ENCODE data around the gene MGAT4B. TPM values are rescaled to one million over a fixed set of nuclear protein-coding genes. Genes with fewer than 3 reads are reported as not detected.
"Not testable (repeated sequence)": the region's sequence is repeated elsewhere in the genome, so short reads cannot be mapped to it uniquely, and the experiment has no call there.

Gene MGAT4B
- total RNA-seq: 93.3 TPM
- long read RNA-seq, transcript MGAT4B-201 (15 exons, 2,446 nt): major isoform, 205 of 252 reads
- long read RNA-seq, transcript MGAT4B-202 (14 exons, 3,027 nt): minor isoform, 6 of 252 reads
- long read RNA-seq, partial matches to known transcripts: 14 of 252 reads
- long read RNA-seq, other reads (novel, unspliced or antisense): 27 of 252 reads

GRCh38 chr5:179806250-179807048, at the start of gene MGAT4B:
TSS of gene MGAT4B (minus strand) at chr5:179806866. CDS start at chr5:179806583, 283 bp downstream.
- ATAC-seq (ENCODE audit: poor library complexity): peak; percentile 90
- intact Hi-C loops (cut with DNase I): loop anchor here (10.0 kb wide), 1 partner anchor 98 kb away; the partner anchor contains the start of gene TBC1D9B
- peak; percentile 87 for DNase-seq

- ATAC-seq (ENCODE audit: poor library complexity) (no peak), DNase-seq (no peak)
- intact Hi-C loops (cut with DNase I): no loop called here
Observed at GRCh38 chr5:179854356-179854755, 47.7 kb upstream of the MGAT4B start.

- intact Hi-C loops (cut with DNase I): no loop called here
- no peak for ATAC-seq (ENCODE audit: poor library complexity)
- DNase-seq: no peak
Observed at GRCh38 chr5:179852993-179853547, 46.4 kb upstream of the MGAT4B start.

GRCh38 chr5:179841621-179842020, 35.0 kb upstream of the MGAT4B start:
- ATAC-seq (ENCODE audit: poor library complexity) (no peak), DNase-seq (no peak)
- intact Hi-C loops (cut with DNase I): no loop called here

GRCh38 chr5:179840766-179841165, 34.1 kb upstream of the MGAT4B start:
- ATAC-seq (ENCODE audit: poor library complexity) (no peak), DNase-seq (no peak)
- intact Hi-C loops (cut with DNase I): no loop called here

- intact Hi-C loops (cut with DNase I): no loop called here
- ATAC-seq (ENCODE audit: poor library complexity): no peak
- DNase-seq: no peak
Observed at GRCh38 chr5:179840321-179840720, 33.7 kb upstream of the MGAT4B start.

GRCh38 chr5:179839328-179840256, 32.9 kb upstream of the MGAT4B start:
- ATAC-seq (ENCODE audit: poor library complexity) (peak; percentile 70), DNase-seq (peak; percentile 60)
- intact Hi-C loops (cut with DNase I): no loop called here

- ATAC-seq (ENCODE audit: poor library complexity) (peak; percentile 4), DNase-seq (no peak)
- intact Hi-C loops (cut with DNase I): no loop called here
Observed at GRCh38 chr5:179837076-179838011, 30.7 kb upstream of the MGAT4B start.

GRCh38 chr5:179836225-179837019, 29.8 kb upstream of the MGAT4B start:
- peak; percentile 4 for ATAC-seq (ENCODE audit: poor library complexity)
- intact Hi-C loops (cut with DNase I): no loop called here
- DNase-seq: no peak

- DNase-seq; ATAC-seq (ENCODE audit: poor library complexity); intact Hi-C loops (cut with DNase I): not testable (repeated sequence)
Observed at GRCh38 chr5:179834871-179835270, 28.2 kb upstream of the MGAT4B start.

GRCh38 chr5:179834120-179834519, 27.5 kb upstream of the MGAT4B start:
- ATAC-seq (ENCODE audit: poor library complexity) (no peak), DNase-seq (no peak)
- intact Hi-C loops (cut with DNase I): no loop called here

- no peak for DNase-seq
- intact Hi-C loops (cut with DNase I): no loop called here
Observed at GRCh38 chr5:179833709-179834070, 27.0 kb upstream of the MGAT4B start.

GRCh38 chr5:179833056-179833708, 26.5 kb upstream of the MGAT4B start:
- intact Hi-C loops (cut with DNase I): no loop called here
- DNase-seq (no peak), ATAC-seq (ENCODE audit: poor library complexity) (no peak)

More at GRCh38 chr5:179833709-179834070, 27.0 kb upstream of the MGAT4B start:
- ATAC-seq (ENCODE audit: poor library complexity): no peak

- no peak for ATAC-seq (ENCODE audit: poor library complexity)
Observed at GRCh38 chr5:179832039-179832745, 25.5 kb upstream of the MGAT4B start.

GRCh38 chr5:179830818-179831468, 24.3 kb upstream of the MGAT4B start:
- DNase-seq (no peak), ATAC-seq (ENCODE audit: poor library complexity) (no peak)
- intact Hi-C loops (cut with DNase I): no loop called here

More at GRCh38 chr5:179832039-179832745, 25.5 kb upstream of the MGAT4B start:
- DNase-seq: no peak
- intact Hi-C loops (cut with DNase I): no loop called here
